CD4-positive, alpha-beta T cell (primary cell): ENCODE data around the gene UPK1A. TPM values are rescaled to one million over a fixed set of nuclear protein-coding genes. Genes with fewer than 3 reads are reported as not detected.

Experiments
- ATAC-seq: fragments of 200-7000 bp; cut with Tn5 transposase; one replicate; pipeline ENCODE4 v1.10.0; 2022; ENCODE audit warnings: mild to moderate bottlenecking; ENCODE audit not compliant: poor library complexity
- CTCF ChIA-PET: fragments of 350-600 bp; sonication (Branson Sonifier 250); formaldehyde crosslinking; loops from one replicate; lab custom pipeline; 2021; ENCODE audit warnings: antibody characterized with exemption, inconsistent platforms; lab: Charles Lee
- POLR2A ChIA-PET: fragments of 350-600 bp; sonication (Branson Sonifier 250); formaldehyde crosslinking; loops from one replicate; lab custom pipeline; 2021; ENCODE audit warnings: antibody characterized with exemption, inconsistent platforms; lab: Charles Lee
- DNase-seq, 14 experiments: peaks; one replicate each; pipeline ENCODE4 v3.0.0-alpha.2; 2013 to 2020; ENCODE audit warnings: mixed read lengths in 2 of 14
- H3K27ac ChIP-seq, 2 donors: one replicate each; pipeline versions ENCODE4 v1.5.1 to v1.7.0; 2013; ENCODE audit warnings: low read length in 2 of 2, low read depth in 1 of 2, mild to moderate bottlenecking in 1 of 2
- H3K27me3 ChIP-seq, 2 experiments: 1 replicate in 1 of 2; 2 replicates in 1 of 2; pipeline versions ENCODE4 v1.6.1 to v1.7.0; 2013; ENCODE audit warnings: low read length in 2 of 2, control low read depth in 1 of 2, mild to moderate bottlenecking in 1 of 2, moderate library complexity in 1 of 2; ENCODE audit not compliant: insufficient read depth in 2 of 2, control insufficient read depth in 1 of 2
- H3K36me3 ChIP-seq: one replicate; pipeline ENCODE4 v1.6.1; 2013; ENCODE audit warnings: low read length, control low read depth; ENCODE audit not compliant: insufficient read depth
- H3K4me1 ChIP-seq: one replicate; pipeline ENCODE4 v1.6.1; 2013; ENCODE audit warnings: low read length, control low read depth; ENCODE audit not compliant: insufficient read depth
- H3K4me3 ChIP-seq: one replicate; pipeline ENCODE4 v1.5.1; 2013; ENCODE audit warnings: mild to moderate bottlenecking, low read length, moderate library complexity
- H3K9me3 ChIP-seq, 2 experiments: 1 replicate in 1 of 2; 2 replicates in 1 of 2; pipeline versions ENCODE4 v1.6.1 to v1.7.0; 2013; ENCODE audit warnings: low read length in 2 of 2, mild to moderate bottlenecking in 2 of 2, control low read depth in 1 of 2, moderate library complexity in 1 of 2; ENCODE audit not compliant: control insufficient read depth in 1 of 2, insufficient read depth in 1 of 2
- H3K27ac Mint-ChIP-seq: one replicate; pipeline ENCODE4 v1.8.0; 2020; ENCODE audit warnings: mixed read lengths
- H3K27me3 Mint-ChIP-seq: one replicate; pipeline ENCODE4 v1.8.0; 2021; ENCODE audit warnings: mixed read lengths
- H3K36me3 Mint-ChIP-seq: one replicate; pipeline ENCODE4 v1.8.0; 2021; ENCODE audit warnings: low read depth, mixed read lengths
- H3K4me1 Mint-ChIP-seq: one replicate; pipeline ENCODE4 v1.8.0; 2021; ENCODE audit warnings: low read depth, mixed read lengths
- H3K4me3 Mint-ChIP-seq: one replicate; pipeline ENCODE4 v1.8.0; 2020; ENCODE audit warnings: mild to moderate bottlenecking, mixed read lengths
- H3K9me3 Mint-ChIP-seq: one replicate; pipeline ENCODE4 v1.8.0; 2020; ENCODE audit warnings: mixed read lengths
- intact Hi-C, 2 experiments: fragments of 100-400 bp; cut with DNase I in 1 of 2; cut with micrococcal nuclease in 1 of 2; formaldehyde crosslinking; loops; one replicate each; pipeline versions ENCODE4 v1.15.1 to v1.9.0; 2023 to 2025; cut with DNase I, micrococcal nuclease
- total RNA-seq, 174 experiments: library from RNA in 2 of 174; stranded (reverse) in 2 of 174; gene quantifications; one replicate each; pipeline ENCODE4 v1.2.3 and lab custom pipeline; 2021 to 2026
- TF ChIP-seq, protein P1 (sequence below): fragments of 200-600 bp; IDR thresholded peaks from one replicate; pipeline ENCODE4 v1.8.0; 2022; ENCODE audit warnings: antibody characterized with exemption, mild to moderate bottlenecking

UPK1A gene
- total RNA-seq, 2 experiments from 2014 or later, result 0.36 to 0.47 TPM

DNA sequence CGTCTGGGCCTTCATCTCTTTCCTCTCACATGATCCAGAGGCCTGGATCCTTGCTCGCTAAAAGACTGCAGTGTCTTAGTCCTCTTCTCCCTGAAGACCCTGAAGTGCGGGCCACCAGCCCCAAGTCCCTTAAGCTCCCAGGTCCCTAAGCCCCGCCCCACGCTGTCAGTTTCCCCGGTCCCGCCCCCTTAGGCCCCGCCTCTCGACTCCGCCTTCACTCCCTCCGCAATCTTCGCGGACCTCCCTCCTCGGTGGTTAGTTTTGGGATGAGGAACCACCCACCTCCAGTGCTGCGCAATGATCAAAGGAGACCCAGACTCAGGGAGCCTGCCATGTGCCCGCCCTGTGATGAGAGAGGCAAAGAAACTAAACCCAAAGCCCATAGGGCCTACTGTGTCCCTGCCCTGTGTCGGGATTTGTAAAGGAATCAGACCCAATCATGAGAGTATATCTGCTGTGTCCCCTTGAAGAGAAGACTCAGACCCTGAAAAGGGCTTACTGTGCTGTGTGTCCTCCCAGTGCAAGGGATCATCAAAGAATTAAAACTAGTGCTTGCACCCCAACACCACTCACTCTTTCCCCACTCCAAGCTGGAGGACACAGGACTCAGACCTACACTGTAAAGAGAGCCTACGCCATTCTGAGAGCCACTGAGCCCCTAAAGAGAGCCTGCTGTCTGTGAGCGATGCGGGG lies 21.2 kb upstream of the UPK1A start:
- Histone ChIP-seq H3K27me3 (no peaks in the 10 kb centered on the region), H3K27ac (peak overlapping the region; percentile 55 to 60), H3K36me3 (no peaks in the 10 kb centered on the region), H3K4me1 (peaks cover 72% of the 10 kb centered on the region), H3K9me3 (no peaks in the 10 kb centered on the region), H3K4me3 (peak overlapping the region; percentile 95)
- Mint-ChIP-seq H3K36me3 (peaks cover 13% of the 10 kb centered on the region), H3K4me1 (peaks cover 48% of the 10 kb centered on the region), H3K4me3 (peak overlapping the region; percentile 93), H3K9me3 (no peaks in the 10 kb centered on the region), H3K27me3 (no peaks in the 10 kb centered on the region), H3K27ac (peak overlapping the region; percentile 65)
- POLR2A ChIA-PET, result interaction anchor here (1.1 to 2.6 kb wide), 9 partner anchors 12 to 100 kb away, joined by 3 to 15 read pairs (median 5); partner anchors contain the start of genes HAUS5, PSENEN, RBM42 and U2AF1L4
- peak; percentile 48 to 86 (median 67) for DNase-seq
- intact Hi-C loops, result loop anchor here (2.0 to 5.0 kb wide), 6 partner anchors 16 to 112 kb away; partner anchors contain the start of genes HSPB6 (in 2 of the 2), PROSER3 (in 2 of the 2), IGFLR1 (in 1 of the 2) and KMT2B (in 1 of the 2)
- CTCF ChIA-PET, result interaction anchor here (0.6 to 1.0 kb wide), 2 partner anchors 10 to 35 kb away, joined by 3 read pairs; no protein-coding TSS in a partner anchor
- no peak for ATAC-seq
- TF ChIP-seq, protein P1, sequence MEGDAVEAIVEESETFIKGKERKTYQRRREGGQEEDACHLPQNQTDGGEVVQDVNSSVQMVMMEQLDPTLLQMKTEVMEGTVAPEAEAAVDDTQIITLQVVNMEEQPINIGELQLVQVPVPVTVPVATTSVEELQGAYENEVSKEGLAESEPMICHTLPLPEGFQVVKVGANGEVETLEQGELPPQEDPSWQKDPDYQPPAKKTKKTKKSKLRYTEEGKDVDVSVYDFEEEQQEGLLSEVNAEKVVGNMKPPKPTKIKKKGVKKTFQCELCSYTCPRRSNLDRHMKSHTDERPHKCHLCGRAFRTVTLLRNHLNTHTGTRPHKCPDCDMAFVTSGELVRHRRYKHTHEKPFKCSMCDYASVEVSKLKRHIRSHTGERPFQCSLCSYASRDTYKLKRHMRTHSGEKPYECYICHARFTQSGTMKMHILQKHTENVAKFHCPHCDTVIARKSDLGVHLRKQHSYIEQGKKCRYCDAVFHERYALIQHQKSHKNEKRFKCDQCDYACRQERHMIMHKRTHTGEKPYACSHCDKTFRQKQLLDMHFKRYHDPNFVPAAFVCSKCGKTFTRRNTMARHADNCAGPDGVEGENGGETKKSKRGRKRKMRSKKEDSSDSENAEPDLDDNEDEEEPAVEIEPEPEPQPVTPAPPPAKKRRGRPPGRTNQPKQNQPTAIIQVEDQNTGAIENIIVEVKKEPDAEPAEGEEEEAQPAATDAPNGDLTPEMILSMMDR, result no peak

DNA sequence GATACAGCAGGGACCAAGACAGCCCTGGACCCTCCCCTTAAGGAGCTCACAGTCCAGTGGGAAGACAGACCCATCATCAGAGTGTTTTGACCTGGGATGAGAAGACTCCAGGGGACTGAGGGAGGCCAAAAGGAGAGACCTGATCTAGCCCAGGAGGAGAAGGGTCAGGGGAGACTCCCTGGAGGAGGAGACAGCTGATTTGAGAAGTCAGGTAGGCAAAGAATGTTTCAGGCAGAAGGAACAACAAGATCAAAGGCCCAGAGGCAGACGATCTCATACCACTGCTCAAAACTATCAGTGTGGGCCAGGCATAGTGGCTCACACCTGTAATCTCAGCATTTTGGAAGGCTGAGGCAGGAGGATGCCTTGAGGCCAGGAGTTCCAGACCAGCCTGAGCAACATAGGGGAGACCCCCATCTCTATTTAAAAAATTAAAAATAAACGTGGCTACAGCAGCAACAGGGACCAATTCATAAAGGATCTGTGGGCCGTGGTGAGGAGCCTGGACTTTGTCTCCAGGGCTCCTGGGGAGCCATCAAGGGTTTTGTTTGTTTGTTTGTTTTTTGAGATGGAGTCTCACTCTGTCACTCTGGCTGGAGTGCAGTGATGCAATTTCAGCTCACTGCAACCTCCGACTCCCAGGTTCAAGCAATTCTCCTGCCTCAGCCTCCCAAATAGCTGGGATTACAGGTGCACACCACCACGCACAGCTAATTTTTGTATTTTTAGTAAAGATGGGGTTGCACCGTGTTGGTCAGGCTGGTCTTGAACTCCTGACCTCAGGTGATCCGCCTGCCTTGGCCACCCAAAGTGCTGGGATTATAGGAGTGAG lies 20.4 kb upstream of the UPK1A start:
- ChIA-PET CTCF (no interaction called here), POLR2A (interaction anchor here (1.9 to 2.0 kb wide), 2 partner anchors 16 to 94 kb away, joined by 5 to 9 read pairs; partner anchors contain the start of gene RBM42)
- Mint-ChIP-seq H3K27ac (peak overlapping the region; percentile 65), H3K36me3 (peaks cover 15% of the 10 kb centered on the region), H3K4me1 (peaks cover 56% of the 10 kb centered on the region), H3K27me3 (no peaks in the 10 kb centered on the region), H3K9me3 (no peaks in the 10 kb centered on the region), H3K4me3 (peak overlapping the region; percentile 93)
- DNase-seq (no peak), ATAC-seq (no peak)
- Histone ChIP-seq H3K27me3 (no peaks in the 10 kb centered on the region), H3K9me3 (no peaks in the 10 kb centered on the region), H3K4me1 (peaks cover 80% of the 10 kb centered on the region), H3K36me3 (peaks cover 7% of the 10 kb centered on the region), H3K4me3 (no peak overlapping the region), H3K27ac (peak overlapping the region in 1 of 2 donors; percentile 40)
- intact Hi-C loops, result loop anchor here (2.0 to 5.0 kb wide), 6 partner anchors 17 to 111 kb away; partner anchors contain the start of genes HSPB6 (in 1 of the 2), IGFLR1 (in 1 of the 2), KMT2B (in 1 of the 2) and PROSER3 (in 1 of the 2)
- TF ChIP-seq, protein P1, result no peak
